Heart right ventricle (tissue), 16 donors: ENCODE measurements around the gene AGBL1. TPM values are rescaled to one million over a fixed set of nuclear protein-coding genes. Genes with fewer than 3 reads are reported as not detected.
A peak's percentile ranks its signal among the peaks of the same experiment; 100 is the strongest.

Source experiments
- ATAC-seq, 8 donors: fragments of 200-7000 bp; cut with Tn5 transposase; one replicate each; pipeline ENCODE4 v1.9.1; 2020; ENCODE audit warnings: mild to moderate bottlenecking in 8 of 8, moderate library complexity in 8 of 8, moderate number of reproducible peaks in 1 of 8
- DNase-seq, 2 donors: peaks; one replicate each; pipeline ENCODE4 v3.0.0-alpha.2; 2020
- H3K27ac ChIP-seq, 10 donors: fragments of 200-600 bp; sonication (generic) in 2 of 10; one replicate each; pipeline versions ENCODE4 v1.5.0 to v1.8.0; 2020 to 2022; ENCODE audit warnings: mild to moderate bottlenecking in 3 of 10
- H3K27me3 ChIP-seq, 7 donors: fragments of 200-600 bp; one replicate each; pipeline ENCODE4 v1.8.0; 2021 to 2022; ENCODE audit warnings: mild to moderate bottlenecking in 2 of 7
- H3K36me3 ChIP-seq, 9 donors: fragments of 200-600 bp; sonication (generic) in 1 of 9; one replicate each; pipeline versions ENCODE4 v1.5.0 to v1.8.0; 2020 to 2022; ENCODE audit warnings: mild to moderate bottlenecking in 2 of 9
- H3K4me1 ChIP-seq, 9 donors: fragments of 200-600 bp; sonication (generic) in 1 of 9; one replicate each; pipeline versions ENCODE4 v1.5.0 to v1.8.0; 2020 to 2022; ENCODE audit warnings: mild to moderate bottlenecking in 4 of 9
- H3K4me3 ChIP-seq, 10 donors: fragments of 200-600 bp; sonication (generic) in 2 of 10; one replicate each; pipeline versions ENCODE4 v1.5.0 to v1.8.0; 2020 to 2022; ENCODE audit warnings: mild to moderate bottlenecking in 7 of 10, moderate library complexity in 2 of 10
- H3K9me3 ChIP-seq, 11 donors: fragments of 200-600 bp in 10 of 11; sonication (generic) in 2 of 11; one replicate each; pipeline versions ENCODE4 v1.5.0 to v1.8.0; 2013 to 2022; ENCODE audit warnings: mild to moderate bottlenecking in 2 of 11, control low read depth in 1 of 11, moderate library complexity in 1 of 11
- WGBS, 2 donors: extraction: QIAGEN DNeasy Blood & Tissue Kit; methylation state at CpG; one replicate each; pipeline ENCODE4 v1.1.7; 2013; ENCODE audit warnings: inconsistent platforms in 1 of 2; 5-methylcytosine and 5-hydroxymethylcytosine counted together
- intact Hi-C, 10 donors: fragments of 100-400 bp; cut with DNase I; formaldehyde crosslinking; loops; one replicate each; pipeline versions ENCODE4 v1.11.1 to v1.14.2; 2022
- polyA plus RNA-seq, 2 donors: library from polyadenylated mRNA; stranded (reverse); fragments of 200-250 nt; gene quantifications; one replicate each; pipeline ENCODE4 v1.2.3, GENCODE V29; 2013
- total RNA-seq, 10 donors: library from RNA; stranded (reverse); fragmentation: NEBNext Ultra II Directional in 3 of 10; extraction: Animal tissue kit (Norgen Biotek cat#: 25700) in 3 of 10; gene quantifications; one replicate each; pipeline versions ENCODE4 v1.2.1 to v1.2.4, GENCODE V29; 2021 to 2023
- TF ChIP-seq, protein P1 (sequence below), 9 donors: fragments of 200-600 bp; sonication (generic) in 2 of 9; IDR thresholded peaks; one replicate each; pipeline versions ENCODE4 v1.5.0 to v1.8.0; 2021 to 2022; ENCODE audit warnings: antibody characterized with exemption in 9 of 9, mild to moderate bottlenecking in 5 of 9, moderate library complexity in 1 of 9
- donor health status: Arrhythmogenic right ventricular cardiomyopathy.
- donor health status: ischemic (EF 13 %, LVEDD 7.1; RV severe dilation, severe dysfunction).
- donor health status: healthy with polysubstance abuse.
- donor health status: DM: no; HTN: yes; CAD: no.
- donor health status: DM: no; HTN: no; CAD: no.
- donor health status: ischemic (EF 25% LVEDD 6.9; RV normal size, moderate dysfunction).
- donor health status: ischemic (EF 25% LVEDD 5.7; RV mildly dilated, moderate dysfunction).
- donor health status: healthy.
- donor health status: DM: yes; HTN: yes; CAD: no.
- donor health status: Ischemic cardiomyopathy.
- donor health status: ischemic (EF 35%, LVEDD 5.7; RV mildly dilated, moderate dysfunction).
- donor health status: nonischemic (EF 11% LVEDD 7.7; RV severe dilation, severe dysfunction).
- donor health status: DM: yes; HTN: yes; CAD: no.
- donor health status: PGD.
- donor health status: ischemic (EF 29% LVEDD 5.4; RV normal size, mild dysfunction).
- donor health status: nonischemic (EF 23%, LVEDD 6.1; RV moderate dilation, normal function).

AGBL1 gene
- total and polyA plus RNA-seq, 12 donors = 0.02 to 0.13 (median 0.09) TPM; not detected in 7

DNA sequence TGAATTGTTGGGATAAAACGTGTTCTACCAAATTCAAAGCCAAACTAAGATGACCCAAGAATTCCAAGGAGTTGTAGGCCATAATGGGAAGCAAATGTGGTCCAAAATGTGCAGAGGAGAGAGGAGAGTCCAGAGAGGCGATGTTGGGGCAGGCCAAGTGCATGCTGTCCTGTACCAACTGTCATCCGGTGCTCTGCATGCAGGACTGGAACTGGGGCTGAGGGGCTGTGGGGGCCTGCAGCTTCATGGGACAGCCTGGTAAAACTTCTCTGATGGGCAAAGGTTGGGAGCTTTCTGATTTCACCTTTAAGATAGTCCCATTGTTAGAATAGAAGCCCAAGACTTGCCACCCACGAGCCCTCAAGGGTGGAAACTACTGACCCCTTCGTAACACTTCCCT is 831.4 kb downstream of the AGBL1 start:
- TF ChIP-seq, protein P1, sequence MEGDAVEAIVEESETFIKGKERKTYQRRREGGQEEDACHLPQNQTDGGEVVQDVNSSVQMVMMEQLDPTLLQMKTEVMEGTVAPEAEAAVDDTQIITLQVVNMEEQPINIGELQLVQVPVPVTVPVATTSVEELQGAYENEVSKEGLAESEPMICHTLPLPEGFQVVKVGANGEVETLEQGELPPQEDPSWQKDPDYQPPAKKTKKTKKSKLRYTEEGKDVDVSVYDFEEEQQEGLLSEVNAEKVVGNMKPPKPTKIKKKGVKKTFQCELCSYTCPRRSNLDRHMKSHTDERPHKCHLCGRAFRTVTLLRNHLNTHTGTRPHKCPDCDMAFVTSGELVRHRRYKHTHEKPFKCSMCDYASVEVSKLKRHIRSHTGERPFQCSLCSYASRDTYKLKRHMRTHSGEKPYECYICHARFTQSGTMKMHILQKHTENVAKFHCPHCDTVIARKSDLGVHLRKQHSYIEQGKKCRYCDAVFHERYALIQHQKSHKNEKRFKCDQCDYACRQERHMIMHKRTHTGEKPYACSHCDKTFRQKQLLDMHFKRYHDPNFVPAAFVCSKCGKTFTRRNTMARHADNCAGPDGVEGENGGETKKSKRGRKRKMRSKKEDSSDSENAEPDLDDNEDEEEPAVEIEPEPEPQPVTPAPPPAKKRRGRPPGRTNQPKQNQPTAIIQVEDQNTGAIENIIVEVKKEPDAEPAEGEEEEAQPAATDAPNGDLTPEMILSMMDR (IDR thresholded peaks at IDR 0.05) = no peak
- no peak for DNase-seq
- Histone ChIP-seq H3K36me3 (no peaks in the 10 kb centered on the region), H3K4me1 (peaks cover 0 to 5% (median 2%) of the 10 kb centered on the region in 9 donors), H3K27ac (no peak overlapping the region), H3K9me3 (no peaks in the 10 kb centered on the region), H3K27me3 (no peaks in the 10 kb centered on the region), H3K4me3 (no peak overlapping the region)
- intact Hi-C loops = loop anchor here in 4 of 10 donors (10.0 kb wide), 4 partner anchors 286 to 1364 kb away; no protein-coding TSS in a partner anchor
- no peak for ATAC-seq
- 66 to 83% methylated on average over 5 of the region's 5 CpGs for WGBS, 2 donors

DNA sequence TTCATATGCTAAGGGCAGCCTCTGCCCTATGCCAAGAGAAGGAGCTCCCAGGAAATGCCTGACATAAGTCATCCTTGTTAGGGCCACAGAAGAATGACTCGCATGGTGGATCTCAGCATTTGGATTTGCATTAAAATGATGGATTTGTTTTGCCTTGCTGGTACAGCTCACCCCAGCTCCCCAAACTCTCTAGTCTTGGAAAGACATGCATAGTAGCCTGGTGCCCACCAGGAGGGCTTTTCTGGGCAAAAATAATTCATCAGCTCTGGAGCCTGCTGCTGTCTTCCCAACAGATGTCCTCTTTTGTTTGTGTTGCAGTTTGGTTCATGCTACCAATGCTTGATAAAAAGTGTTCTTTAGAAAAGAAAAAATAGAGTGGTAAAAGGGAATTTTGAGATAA is 833.0 kb downstream of the AGBL1 start:
- Histone ChIP-seq H3K36me3 (no peaks in the 10 kb centered on the region), H3K27me3 (no peaks in the 10 kb centered on the region), H3K4me1 (peaks cover 3 to 22% (median 14%) of the 10 kb centered on the region in 9 donors), H3K27ac (no peak overlapping the region), H3K4me3 (no peak overlapping the region), H3K9me3 (no peaks in the 10 kb centered on the region)
- intact Hi-C loops = loop anchor here in 4 of 10 donors (10.0 kb wide), 4 partner anchors 288 to 1362 kb away; no protein-coding TSS in a partner anchor
- TF ChIP-seq, protein P1 (IDR thresholded peaks at IDR 0.05) = no peak
- DNase-seq (no peak), ATAC-seq (no peak)
- 89 to 94% methylated on average over 1 of the region's 1 CpG for WGBS, 2 donors

DNA sequence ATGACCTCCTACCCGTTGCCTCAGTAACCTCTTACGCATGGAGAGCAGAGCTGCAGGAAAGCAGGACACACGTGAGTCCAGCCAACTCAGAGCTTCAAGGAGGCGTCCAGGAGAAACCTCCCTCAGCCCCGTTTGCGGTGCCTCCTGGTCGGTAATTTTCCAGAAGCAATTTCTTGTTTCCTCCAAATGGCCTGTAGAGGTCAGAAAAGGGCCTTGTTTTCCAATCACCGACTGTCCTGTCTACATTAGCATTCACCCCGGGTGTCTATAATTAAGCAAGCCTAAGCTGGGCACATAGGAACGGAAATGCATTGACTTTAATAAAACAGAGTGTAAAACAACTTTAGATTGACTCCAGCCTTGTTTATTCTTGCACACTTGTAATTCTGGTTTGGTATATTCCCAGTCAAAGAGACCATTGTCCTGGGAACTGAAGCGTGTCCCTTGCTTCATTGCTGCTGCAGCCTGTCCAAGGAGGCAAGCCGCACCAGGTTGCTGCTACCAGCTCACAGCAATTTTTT is 836.2 kb downstream of the AGBL1 start:
- ATAC-seq = peak; percentile 65 to 90 (median 76)
- H3K9me3 ChIP-seq = no peaks in the 10 kb centered on the region
- H3K27ac ChIP-seq = peak overlapping the region in 4 of 10 donors; percentile 44 to 77 (median 72)
- WGBS, 2 donors = 21 to 22% methylated on average over 12 of the region's 12 CpGs
- DNase-seq = peak in 1 of 2 donors; percentile 20
- H3K4me1 ChIP-seq = peaks cover 3 to 27% (median 14%) of the 10 kb centered on the region in 9 donors
- H3K4me3 ChIP-seq = no peak overlapping the region
- intact Hi-C loops = loop anchor here in 7 of 10 donors (2.0 to 10.0 kb wide), 8 partner anchors 291 to 1359 kb away; no protein-coding TSS in a partner anchor
- no peaks in the 10 kb centered on the region for H3K27me3 ChIP-seq
- no peaks in the 10 kb centered on the region for H3K36me3 ChIP-seq
- TF ChIP-seq, protein P1 (IDR thresholded peaks at IDR 0.05) = peak in 8 of 9 donors; percentile 17 to 67 (median 55)

DNA sequence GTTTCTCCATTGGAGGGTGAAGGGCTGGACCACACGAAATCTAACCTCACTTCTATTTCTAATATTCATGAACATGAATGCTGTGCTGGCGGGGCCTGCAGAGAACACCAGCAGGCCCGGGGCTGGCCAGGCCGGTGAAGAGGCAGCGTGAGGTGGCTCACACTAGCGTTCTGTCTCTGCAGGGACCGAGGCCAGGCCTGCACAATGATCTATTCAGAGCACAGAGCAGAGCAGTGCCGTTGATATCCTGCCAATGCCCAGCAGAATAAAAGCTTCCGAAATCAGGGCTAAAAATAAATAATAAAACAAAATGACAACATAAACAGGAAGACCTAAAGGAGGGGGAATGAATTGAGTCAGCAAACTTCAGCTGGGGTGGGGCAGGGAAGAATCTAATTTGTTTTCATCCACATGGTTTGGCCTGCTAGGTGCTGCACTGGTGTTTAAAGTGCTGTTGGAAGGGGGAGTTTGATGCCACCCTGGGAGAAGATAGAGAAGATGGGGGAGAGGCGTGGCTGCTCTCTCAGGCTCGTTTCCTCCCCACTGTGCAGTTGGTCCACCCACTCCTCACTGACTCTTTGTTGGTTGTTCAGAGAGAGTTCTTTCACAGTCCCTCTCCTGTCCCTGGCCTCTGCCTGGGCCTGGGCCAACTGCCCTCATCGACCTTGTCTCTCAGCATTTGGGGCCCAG is 837.1 kb downstream of the AGBL1 start:
- intact Hi-C loops = loop anchor here in 7 of 10 donors (2.0 to 10.0 kb wide), 8 partner anchors 292 to 1358 kb away; no protein-coding TSS in a partner anchor
- H3K27me3 ChIP-seq = no peaks in the 10 kb centered on the region
- TF ChIP-seq, protein P1 (IDR thresholded peaks at IDR 0.05) = no peak
- H3K9me3 ChIP-seq = no peaks in the 10 kb centered on the region
- no peak overlapping the region for H3K4me3 ChIP-seq
- DNase-seq = peak; percentile 51 to 60
- H3K27ac ChIP-seq = peak overlapping the region in 8 of 10 donors; percentile 25 to 77 (median 50)
- ATAC-seq = peak; percentile 78 to 96 (median 92)
- no peaks in the 10 kb centered on the region for H3K36me3 ChIP-seq
- H3K4me1 ChIP-seq = peaks cover 3 to 27% (median 14%) of the 10 kb centered on the region in 9 donors
- WGBS, 2 donors = 23 to 31% methylated on average over 12 of the region's 12 CpGs
